Measurements from ENCODE around the gene SAPCD2. TPM values are rescaled to one million over a fixed set of nuclear protein-coding genes. Genes with fewer than 3 reads are reported as not detected.

SAPCD2 gene
- total RNA-seq, 2 donors from 2014 or later: 5.6 to 21.9 TPM

DNA sequence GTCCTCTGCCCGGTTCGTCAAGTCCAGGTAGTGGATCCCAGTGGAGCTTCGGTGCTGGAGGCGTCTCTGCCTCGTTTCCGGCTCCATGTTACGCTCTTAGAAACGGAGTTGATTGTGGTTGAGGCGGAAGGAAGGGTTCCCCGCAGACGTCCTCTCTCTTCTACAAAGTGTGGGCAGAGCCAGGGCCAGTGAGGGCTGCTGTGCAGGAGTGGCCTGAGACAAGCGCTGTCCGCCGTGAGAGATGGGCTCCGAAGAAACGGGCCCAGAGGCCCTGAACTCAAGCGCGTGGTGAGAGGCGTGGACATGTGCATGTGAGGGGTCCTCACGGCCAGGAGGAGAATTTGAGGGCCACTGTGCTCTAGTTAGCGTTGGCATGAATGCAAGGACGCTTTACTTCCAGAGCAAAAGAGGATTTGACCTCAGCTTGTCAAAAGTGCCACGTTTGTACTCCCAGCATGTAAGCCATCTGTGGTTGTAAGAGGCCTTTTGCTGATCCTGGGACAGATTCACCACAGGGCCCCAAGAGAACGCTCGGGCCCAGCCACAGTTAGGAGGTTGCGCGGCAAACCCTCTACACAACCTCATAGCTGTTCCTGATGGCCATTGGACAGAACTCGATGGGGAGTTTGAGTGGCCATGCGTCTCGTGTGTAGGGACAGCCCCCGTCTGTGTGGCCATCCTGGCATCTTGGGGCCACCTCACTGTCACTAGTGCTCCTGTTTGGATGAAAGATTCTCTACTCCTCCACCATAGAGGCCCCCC lies 26.6 kb upstream of the SAPCD2 start:
- H3K9me3 Mint-ChIP-seq: no peaks in the 10 kb centered on the region
- ATAC-seq (replicated peaks): no peak
- peaks cover 33% of the 10 kb centered on the region for H3K36me3 Mint-ChIP-seq (ENCODE audit: low read depth)
- no peaks in the 10 kb centered on the region for H3K27me3 Mint-ChIP-seq
- peaks cover 9% of the 10 kb centered on the region for H3K4me1 Mint-ChIP-seq
- peak overlapping the region; percentile 89 for H3K27ac Mint-ChIP-seq
- H3K4me3 Mint-ChIP-seq: peak overlapping the region; percentile 83

DNA sequence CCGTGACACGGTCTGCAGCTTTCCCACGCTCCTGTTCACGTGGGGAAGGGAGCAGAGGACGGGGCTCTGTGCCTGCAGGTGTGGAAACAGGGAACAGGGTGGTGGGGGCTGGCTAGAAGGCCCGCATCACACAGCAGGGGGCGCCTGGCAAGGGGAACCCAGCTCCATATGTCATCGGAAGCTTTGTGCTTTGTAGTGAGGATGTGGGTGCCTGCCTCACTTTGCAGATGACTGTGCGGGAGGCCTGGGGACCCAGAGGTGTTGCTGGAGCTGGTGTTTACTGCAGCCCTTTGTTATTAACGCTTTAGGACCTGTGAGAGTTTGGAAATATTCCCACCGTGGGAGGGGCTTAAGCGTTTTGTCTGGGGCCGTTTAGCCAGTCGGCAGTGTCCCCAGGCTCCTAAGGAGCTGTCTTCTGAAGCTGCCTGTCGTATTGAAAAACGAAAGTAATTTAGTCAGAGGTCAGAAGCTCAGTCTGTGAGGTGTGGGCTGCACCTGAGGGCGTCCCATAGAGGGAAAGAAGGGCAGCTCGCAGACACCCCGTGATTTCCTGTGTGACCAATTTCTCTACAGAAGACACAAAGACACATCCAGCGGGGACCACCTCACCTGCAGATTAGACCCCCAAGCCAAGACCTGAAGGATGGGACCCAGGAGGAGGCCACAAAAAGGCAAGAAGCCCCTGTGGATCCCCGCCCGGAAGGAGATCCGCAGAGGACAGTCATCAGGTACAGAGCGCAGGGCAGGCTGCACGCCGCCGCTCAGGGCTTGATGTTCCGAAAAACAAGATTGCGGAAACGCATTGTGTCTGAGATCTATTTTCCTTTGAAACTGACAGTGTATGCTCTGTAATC lies 25.5 kb upstream of the SAPCD2 start:
- Mint-ChIP-seq H3K36me3 (ENCODE audit: low read depth) (peaks cover 42% of the 10 kb centered on the region), H3K27ac (peak overlapping the region; percentile 89), H3K4me3 (peak overlapping the region; percentile 83), H3K9me3 (no peaks in the 10 kb centered on the region), H3K27me3 (no peaks in the 10 kb centered on the region), H3K4me1 (peaks cover 9% of the 10 kb centered on the region)
- ATAC-seq (replicated peaks): peak; percentile 96

DNA sequence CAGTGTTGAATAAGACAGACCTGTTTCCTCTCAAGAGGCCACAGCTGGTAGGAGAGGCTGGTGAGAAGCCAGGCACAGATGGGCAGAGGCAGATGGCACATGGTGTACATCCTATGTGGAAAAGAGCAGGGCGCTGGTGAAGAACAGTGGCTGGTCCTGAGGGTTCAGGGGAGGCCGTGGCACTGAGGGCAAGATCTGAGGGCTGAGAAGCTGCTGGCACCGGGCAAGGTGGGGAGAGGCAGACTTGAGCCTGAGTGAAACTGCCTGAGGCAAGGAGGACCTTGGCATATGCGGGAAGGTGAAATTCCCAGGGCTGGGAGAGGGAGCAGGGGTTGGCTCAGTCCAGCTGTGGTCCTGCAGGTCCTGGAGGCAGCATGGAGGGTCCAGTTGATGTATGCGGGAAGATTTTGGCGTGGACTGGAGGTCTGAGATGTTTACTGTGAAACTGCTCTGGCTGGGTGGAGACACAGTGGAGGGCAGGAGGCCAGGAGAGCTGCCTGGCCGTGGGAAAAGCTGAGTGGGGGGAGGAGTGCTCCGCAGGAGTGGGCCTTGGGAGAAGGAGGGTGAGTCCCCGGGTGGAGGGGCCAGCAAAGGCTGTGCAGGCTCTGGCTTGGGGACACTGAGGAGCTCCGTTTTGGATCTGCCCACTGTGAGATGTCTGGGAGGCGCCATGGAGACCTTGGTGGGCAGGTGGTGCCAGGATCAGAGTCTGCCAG lies 19.0 kb upstream of the SAPCD2 start:
- no peaks in the 10 kb centered on the region for H3K9me3 Mint-ChIP-seq
- H3K27me3 Mint-ChIP-seq: no peaks in the 10 kb centered on the region
- ATAC-seq (replicated peaks): no peak
- peaks cover 20% of the 10 kb centered on the region for H3K4me1 Mint-ChIP-seq
- no peak overlapping the region for H3K4me3 Mint-ChIP-seq
- H3K27ac Mint-ChIP-seq: peak overlapping the region; percentile 39
- H3K36me3 Mint-ChIP-seq (ENCODE audit: low read depth): peaks cover 28% of the 10 kb centered on the region

DNA sequence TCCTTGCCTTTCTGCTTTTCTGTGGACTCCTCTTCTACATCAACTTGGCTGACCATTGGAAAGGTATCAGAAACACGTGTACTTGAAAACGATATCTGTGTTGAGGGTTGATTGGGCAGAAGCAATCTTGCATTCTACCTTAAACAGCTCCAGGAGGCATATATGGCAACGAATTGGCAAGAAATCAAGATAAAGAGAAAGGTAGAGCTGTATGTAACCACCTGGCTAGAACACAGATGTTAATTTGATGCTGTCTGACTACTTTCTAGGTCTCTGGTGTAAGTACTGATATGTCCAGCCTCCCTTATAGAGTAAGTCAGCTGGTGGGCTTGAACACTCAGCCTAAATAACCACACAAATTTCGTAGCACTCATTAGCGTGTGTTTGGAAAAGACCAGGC lies 17.8 kb upstream of the SAPCD2 start:
- Mint-ChIP-seq H3K27ac (peak overlapping the region; percentile 77), H3K9me3 (no peaks in the 10 kb centered on the region), H3K4me1 (peaks cover 28% of the 10 kb centered on the region), H3K4me3 (peak overlapping the region; percentile 77), H3K27me3 (no peaks in the 10 kb centered on the region), H3K36me3 (ENCODE audit: low read depth) (peaks cover 34% of the 10 kb centered on the region)
- no peak for ATAC-seq (replicated peaks)

DNA sequence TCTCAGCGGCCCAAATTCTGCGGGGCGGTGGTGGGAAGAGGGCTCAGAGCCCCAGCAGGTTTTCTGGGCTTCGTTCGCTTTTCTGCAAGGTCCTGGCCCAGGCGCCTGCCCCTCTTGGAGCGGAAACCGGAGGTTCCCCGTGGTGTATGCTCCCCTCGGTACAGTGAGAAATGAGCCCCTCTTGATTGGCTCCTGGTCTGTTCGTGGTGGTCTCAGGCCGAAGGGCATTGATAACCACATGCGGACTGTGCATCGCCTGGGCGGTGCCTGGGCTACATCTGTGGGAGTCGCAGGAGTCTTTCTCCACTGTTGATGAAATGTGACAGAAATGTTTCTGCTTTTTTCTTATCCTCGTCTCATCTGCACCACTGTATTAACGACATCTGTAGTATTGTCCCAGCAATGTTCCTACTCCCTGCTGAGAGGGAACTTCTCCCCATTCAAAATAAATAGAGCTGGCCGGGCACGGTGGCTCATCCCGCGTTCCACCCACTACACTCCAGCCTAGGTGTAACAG lies 17.1 kb upstream of the SAPCD2 start:
- peak overlapping the region; percentile 77 for H3K4me3 Mint-ChIP-seq
- peak overlapping the region; percentile 77 for H3K27ac Mint-ChIP-seq
- peaks cover 28% of the 10 kb centered on the region for H3K36me3 Mint-ChIP-seq (ENCODE audit: low read depth)
- no peak for ATAC-seq (replicated peaks)
- no peaks in the 10 kb centered on the region for H3K27me3 Mint-ChIP-seq
- no peaks in the 10 kb centered on the region for H3K9me3 Mint-ChIP-seq
- peaks cover 28% of the 10 kb centered on the region for H3K4me1 Mint-ChIP-seq

DNA sequence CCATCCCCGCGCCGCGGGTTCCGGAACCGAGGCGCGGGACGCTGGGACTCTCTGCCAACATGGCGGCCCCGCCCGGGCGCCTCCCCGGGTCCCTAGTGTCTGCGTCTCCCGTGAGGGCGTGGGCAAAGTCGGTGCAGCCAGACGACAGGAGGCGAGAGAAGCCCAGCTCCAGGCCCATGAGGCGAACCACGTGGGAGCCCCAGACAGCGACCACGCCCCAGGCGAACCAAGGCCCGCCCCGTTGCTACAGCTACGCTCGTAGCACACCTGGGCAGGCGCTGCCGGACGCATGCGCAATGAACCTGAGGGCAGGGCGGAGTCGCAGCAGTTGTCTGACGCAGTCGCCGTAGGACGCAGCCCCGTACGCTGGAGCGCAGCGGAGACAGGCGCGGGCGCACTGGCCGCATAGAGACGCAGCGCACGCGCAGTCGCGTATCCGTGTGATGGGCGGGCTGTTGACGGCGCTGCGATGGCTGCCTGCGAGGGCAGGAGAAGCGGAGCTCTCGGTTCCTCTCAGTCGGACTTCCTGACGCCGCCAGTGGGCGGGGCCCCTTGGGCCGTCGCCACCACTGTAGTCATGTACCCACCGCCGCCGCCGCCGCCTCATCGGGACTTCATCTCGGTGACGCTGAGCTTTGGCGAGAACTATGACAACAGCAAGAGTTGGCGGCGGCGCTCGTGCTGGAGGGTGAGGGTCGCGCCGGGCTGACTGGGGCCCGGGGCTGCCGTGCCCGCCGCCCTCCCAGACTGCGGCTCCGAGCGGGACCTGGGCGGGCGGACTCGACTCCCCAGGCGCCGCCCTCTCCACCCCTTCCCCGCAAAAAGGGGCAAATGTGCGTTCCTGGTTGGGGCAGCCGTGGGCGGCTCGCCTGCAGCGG lies 16.4 kb upstream of the SAPCD2 start, which contains the start of gene MAN1B1:
Gene MAN1B1, plus strand, starts transcription at position 455 of the 878 bp plus-strand sequence. Its CDS starts 15 bp downstream, at position 470.
- Mint-ChIP-seq H3K27ac (peak within 1 kb of the TSS; percentile 92), H3K4me3 (peak within 1 kb of the TSS; percentile 93), H3K9me3 (no peaks in the 10 kb centered on the region), H3K4me1 (peaks cover 28% of the 10 kb centered on the region), H3K27me3 (no peaks in the 10 kb centered on the region), H3K36me3 (ENCODE audit: low read depth) (peaks cover 28% of the 10 kb centered on the region)
- ATAC-seq (replicated peaks): peak; percentile 81

DNA sequence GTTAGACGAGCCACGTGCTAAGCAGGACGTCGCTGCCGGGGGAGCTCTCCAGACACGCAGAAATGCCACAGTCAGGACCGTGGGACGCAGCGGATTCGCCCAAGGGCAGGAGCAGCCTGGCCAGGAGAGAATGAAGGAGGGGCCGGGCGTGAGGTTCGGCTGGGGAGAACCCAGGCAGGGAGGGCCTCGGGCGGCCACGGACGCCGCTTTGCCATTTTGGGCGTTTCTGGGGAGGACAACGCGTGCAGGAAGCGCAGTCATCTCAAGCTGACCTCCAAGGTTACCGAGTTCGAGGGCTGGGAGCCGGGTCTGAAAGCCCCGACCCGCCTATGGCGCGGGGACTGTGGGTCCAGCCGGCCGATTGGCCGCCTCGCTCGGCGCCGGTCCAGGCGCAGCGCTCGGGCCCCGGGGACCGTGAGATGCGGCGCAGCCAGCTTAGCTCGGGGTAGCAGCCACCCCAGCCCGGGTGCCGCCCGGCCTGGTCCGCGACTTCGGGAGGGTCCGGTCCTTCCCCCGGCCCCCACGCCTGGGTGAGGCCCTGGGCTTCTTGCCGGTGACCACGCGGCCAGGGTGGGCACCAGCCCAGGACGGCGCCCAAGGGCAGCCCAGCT lies 15.7 kb upstream of the SAPCD2 start:
- Mint-ChIP-seq H3K9me3 (no peaks in the 10 kb centered on the region), H3K36me3 (ENCODE audit: low read depth) (peaks cover 26% of the 10 kb centered on the region), H3K4me3 (peak overlapping the region; percentile 93), H3K27ac (peak overlapping the region; percentile 92), H3K4me1 (peaks cover 28% of the 10 kb centered on the region), H3K27me3 (no peaks in the 10 kb centered on the region)
- peak; percentile 0 for ATAC-seq (replicated peaks)

DNA sequence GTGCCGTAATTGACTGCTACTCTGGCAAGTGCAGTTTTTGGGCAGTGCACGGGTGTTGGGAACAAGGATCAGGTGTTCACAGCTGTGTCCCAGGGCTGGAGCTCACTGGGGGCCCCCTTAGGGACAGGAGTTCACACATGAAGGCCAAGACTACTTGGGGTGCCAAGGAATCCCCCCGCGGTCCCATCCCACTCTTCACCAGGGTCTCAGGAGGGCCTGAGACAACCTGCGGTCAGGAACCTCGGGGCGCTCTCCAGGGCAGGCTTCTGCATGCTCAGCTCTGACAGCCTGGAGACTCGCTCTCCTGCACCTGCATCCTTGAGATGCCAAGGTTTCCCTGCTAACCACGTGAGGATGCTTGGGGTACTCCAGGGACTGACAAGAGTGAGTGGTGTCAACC lies 14.2 kb upstream of the SAPCD2 start:
- Mint-ChIP-seq H3K9me3 (no peaks in the 10 kb centered on the region), H3K27me3 (no peaks in the 10 kb centered on the region), H3K4me1 (peaks cover 28% of the 10 kb centered on the region), H3K4me3 (peak overlapping the region; percentile 93), H3K36me3 (ENCODE audit: low read depth) (peaks cover 27% of the 10 kb centered on the region), H3K27ac (no peak overlapping the region)
- ATAC-seq (replicated peaks): no peak

DNA sequence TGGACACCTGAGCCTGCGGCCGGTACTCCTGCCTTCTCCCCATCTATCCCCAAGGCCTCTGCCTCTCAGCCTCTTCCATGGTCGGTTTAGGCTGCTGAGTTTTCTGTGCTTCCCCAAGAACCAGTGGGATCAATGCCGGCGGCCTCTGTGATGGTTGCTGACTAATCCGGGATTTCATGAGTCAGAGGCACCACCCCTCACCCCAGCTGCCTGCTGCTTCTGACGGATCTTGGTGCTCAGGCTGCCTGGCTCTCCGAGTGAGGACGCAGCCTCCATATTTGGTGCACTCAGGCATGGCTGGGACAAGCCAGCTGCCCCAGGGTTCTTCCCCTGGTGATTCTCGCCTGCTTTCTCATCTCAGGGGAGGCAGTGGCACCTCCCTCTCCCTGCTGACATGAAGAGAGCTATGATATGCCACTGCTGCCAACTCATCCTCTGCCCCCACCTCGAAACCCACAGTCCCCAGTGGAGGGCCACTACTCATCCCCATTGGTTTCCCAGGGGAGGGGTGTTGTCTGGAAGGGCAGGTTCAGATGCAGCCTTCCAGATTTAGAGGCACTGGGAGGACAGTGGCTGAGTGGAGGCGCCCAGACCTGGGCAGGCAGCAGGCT lies 13.1 kb upstream of the SAPCD2 start:
- H3K27ac Mint-ChIP-seq: peak overlapping the region; percentile 78
- H3K4me1 Mint-ChIP-seq: peaks cover 23% of the 10 kb centered on the region
- H3K4me3 Mint-ChIP-seq: peak overlapping the region; percentile 63
- H3K27me3 Mint-ChIP-seq: no peaks in the 10 kb centered on the region
- peaks cover 34% of the 10 kb centered on the region for H3K36me3 Mint-ChIP-seq (ENCODE audit: low read depth)
- H3K9me3 Mint-ChIP-seq: no peaks in the 10 kb centered on the region
- ATAC-seq (replicated peaks): peak; percentile 46

DNA sequence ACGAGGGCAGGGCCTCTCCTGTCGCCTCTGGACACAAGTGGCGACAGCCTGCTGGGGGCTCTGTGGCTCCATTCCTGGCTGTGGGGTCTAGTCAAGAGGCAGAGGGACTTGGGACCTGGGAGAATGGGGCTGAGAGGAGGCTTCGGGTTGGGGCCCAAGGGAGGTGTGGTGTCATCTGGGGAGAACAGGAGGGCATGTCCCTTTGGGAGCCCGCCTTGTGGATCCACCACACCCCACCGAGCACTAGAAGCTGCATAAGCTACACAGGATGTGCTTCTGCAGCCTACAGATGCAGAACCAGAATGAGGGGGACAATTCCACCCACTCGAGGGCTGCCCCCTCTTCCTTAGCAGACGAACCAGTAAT lies 12.6 kb upstream of the SAPCD2 start:
- no peaks in the 10 kb centered on the region for H3K9me3 Mint-ChIP-seq
- no peaks in the 10 kb centered on the region for H3K27me3 Mint-ChIP-seq
- H3K27ac Mint-ChIP-seq: no peak overlapping the region
- H3K4me3 Mint-ChIP-seq: peak overlapping the region; percentile 63
- ATAC-seq (replicated peaks): no peak
- peaks cover 40% of the 10 kb centered on the region for H3K36me3 Mint-ChIP-seq (ENCODE audit: low read depth)
- H3K4me1 Mint-ChIP-seq: peaks cover 17% of the 10 kb centered on the region

DNA sequence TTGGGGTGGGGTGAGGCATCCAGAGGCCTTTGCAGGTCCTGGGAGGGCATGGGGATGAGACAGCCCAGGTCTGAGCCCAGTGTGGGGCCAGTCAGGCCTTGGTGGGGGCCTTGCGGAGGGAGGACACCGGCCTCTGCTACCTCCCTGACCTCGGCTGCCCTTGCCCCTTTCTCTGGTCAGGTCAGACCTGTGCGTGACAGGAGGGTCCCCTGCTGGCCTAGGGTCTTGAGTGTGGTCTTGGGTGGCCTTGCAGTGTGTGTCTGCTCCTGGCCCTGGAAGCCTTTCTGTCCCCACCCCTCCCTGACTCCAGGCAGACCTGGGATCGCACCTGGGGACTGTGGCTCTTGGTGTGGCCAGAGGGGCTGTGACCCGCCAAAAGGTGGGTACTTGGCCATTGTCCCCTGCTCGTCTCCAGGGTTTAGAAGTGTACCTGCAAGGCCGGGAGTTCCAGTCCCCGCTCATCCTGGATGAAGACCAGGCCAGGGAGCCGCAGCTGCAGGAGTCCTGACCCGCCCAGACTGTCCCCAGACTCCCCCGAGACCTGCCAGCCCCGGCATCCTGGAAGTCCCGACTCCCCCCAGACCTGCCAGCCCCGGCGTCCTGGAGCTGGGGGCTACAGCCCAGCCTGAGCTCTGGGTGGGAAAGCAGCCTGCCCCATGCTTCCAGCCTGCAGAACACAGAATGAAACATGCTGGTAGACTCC lies 12.0 kb upstream of the SAPCD2 start:
- H3K36me3 Mint-ChIP-seq (ENCODE audit: low read depth): peaks cover 40% of the 10 kb centered on the region
- no peaks in the 10 kb centered on the region for H3K9me3 Mint-ChIP-seq
- no peak overlapping the region for H3K4me3 Mint-ChIP-seq
- H3K27me3 Mint-ChIP-seq: no peaks in the 10 kb centered on the region
- no peak overlapping the region for H3K27ac Mint-ChIP-seq
- no peak for ATAC-seq (replicated peaks)
- H3K4me1 Mint-ChIP-seq: peaks cover 12% of the 10 kb centered on the region

DNA sequence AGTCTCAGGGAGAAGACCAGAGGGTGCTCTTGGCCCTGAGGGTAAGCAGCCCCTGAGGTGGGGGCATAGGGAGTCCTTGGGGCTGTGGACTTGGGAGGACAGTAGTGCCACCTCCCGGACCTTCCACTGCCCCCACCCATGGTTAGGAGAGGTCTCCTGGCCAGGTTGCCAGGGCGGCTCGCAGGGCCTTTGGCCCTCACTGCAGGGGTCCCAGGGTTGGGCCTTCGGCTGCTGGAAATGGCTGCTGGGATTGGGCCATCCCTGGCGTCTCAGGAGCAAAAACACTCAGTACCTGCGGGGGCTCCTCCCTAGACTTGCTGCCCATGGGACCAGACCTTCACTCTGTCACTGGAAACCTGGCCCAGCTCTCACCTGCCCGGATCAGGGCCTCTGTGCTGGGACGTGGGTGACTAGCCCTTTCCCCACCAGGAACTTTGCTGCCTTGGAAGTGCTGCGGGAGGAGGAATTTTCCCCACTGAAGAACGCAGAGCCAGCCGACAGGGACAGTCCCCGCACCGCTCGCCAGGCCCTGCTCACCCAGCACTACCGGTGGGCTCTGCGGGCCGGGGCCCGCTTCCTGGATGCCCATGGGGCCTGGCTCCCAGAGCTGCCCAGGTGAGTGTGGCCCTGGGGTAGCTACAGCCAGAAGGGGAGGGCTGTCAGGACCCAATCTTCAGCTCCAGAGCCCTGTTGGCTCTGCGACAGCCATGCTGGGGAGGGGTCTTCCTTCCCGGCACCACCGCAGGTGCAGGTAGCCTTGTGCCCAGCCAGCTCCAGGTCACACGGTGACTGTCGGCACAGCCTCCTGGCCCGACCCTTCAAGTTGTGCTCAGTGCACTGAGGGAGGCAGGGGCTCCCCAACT lies 10.1 kb upstream of the SAPCD2 start:
- peaks cover 40% of the 10 kb centered on the region for H3K36me3 Mint-ChIP-seq (ENCODE audit: low read depth)
- no peak overlapping the region for H3K4me3 Mint-ChIP-seq
- H3K27me3 Mint-ChIP-seq: no peaks in the 10 kb centered on the region
- ATAC-seq (replicated peaks): no peak
- no peaks in the 10 kb centered on the region for H3K9me3 Mint-ChIP-seq
- peaks cover 12% of the 10 kb centered on the region for H3K4me1 Mint-ChIP-seq
- H3K27ac Mint-ChIP-seq: no peak overlapping the region
